GM23338 (cell line): Measurements from ENCODE around the gene LPO. TPM values are rescaled to one million over a fixed set of nuclear protein-coding genes. Genes with fewer than 3 reads are reported as not detected.

Experiments
- ATAC-seq: fragments of 200-7000 bp; cut with Tn5 transposase; 3 replicates; pipeline ENCODE4 v1.9.1; 2020
- DNase-seq: peaks from one replicate; pipeline ENCODE4 v3.0.0-alpha.2; 2015; ENCODE audit warnings: low spot score
- H2AFZ ChIP-seq: fragments of 200-600 bp; sonication (generic); 2 replicates; pipeline ENCODE4 v1.8.0; 2016; ENCODE audit warnings: antibody characterized with exemption, mild to moderate bottlenecking, moderate library complexity
- H3F3A ChIP-seq: fragments of 200-600 bp; sonication (generic); replicated peaks from 2 replicates; pipeline ENCODE4 v1.8.0; 2017; ENCODE audit warnings: antibody characterized with exemption, mixed run types, low read depth
- H3K27ac ChIP-seq: fragments of 200-600 bp; sonication (generic); 2 replicates; pipeline ENCODE4 v1.6.1; 2016; ENCODE audit warnings: low read depth
- H3K27me3 ChIP-seq: fragments of 200-600 bp; sonication (generic); 2 replicates; pipeline ENCODE4 v1.8.0; 2016; ENCODE audit warnings: mild to moderate bottlenecking, mixed run types, moderate library complexity; ENCODE audit not compliant: insufficient read depth
- H3K36me3 ChIP-seq: fragments of 200-600 bp; sonication (generic); 2 replicates; pipeline ENCODE4 v1.8.0; 2016; ENCODE audit warnings: mild to moderate bottlenecking; ENCODE audit not compliant: insufficient read depth
- H3K4me1 ChIP-seq: fragments of 200-600 bp; sonication (generic); 2 replicates; pipeline ENCODE4 v1.8.0; 2016; ENCODE audit warnings: mild to moderate bottlenecking, moderate library complexity; ENCODE audit not compliant: insufficient read depth
- H3K4me2 ChIP-seq: fragments of 200-600 bp; sonication (generic); 2 replicates; pipeline ENCODE4 v1.7.1; 2017; ENCODE audit warnings: mixed run types
- H3K4me3 ChIP-seq: fragments of 200-600 bp; sonication (generic); 2 replicates; pipeline ENCODE4 v1.6.1; 2016; ENCODE audit warnings: mixed run types
- H3K79me2 ChIP-seq: fragments of 200-600 bp; sonication (generic); replicated peaks from 2 replicates; pipeline ENCODE4 v1.8.0; 2017; ENCODE audit warnings: mild to moderate bottlenecking; ENCODE audit not compliant: insufficient read depth
- H3K9me2 ChIP-seq: fragments of 200-600 bp; sonication (generic); 2 replicates; pipeline ENCODE4 v1.8.0; 2017; ENCODE audit not compliant: insufficient read depth
- H4K20me1 ChIP-seq: fragments of 200-600 bp; sonication (generic); replicated peaks from 2 replicates; pipeline ENCODE4 v1.8.0; 2017; ENCODE audit warnings: mild to moderate bottlenecking; ENCODE audit not compliant: insufficient read depth
- H3K27ac Mint-ChIP-seq: 2 replicates; pipeline ENCODE4 v1.8.0; 2020; ENCODE audit warnings: inconsistent platforms, mild to moderate bottlenecking, moderate library complexity, mixed read lengths
- H3K27me3 Mint-ChIP-seq: 3 replicates; pipeline ENCODE4 v1.8.0; 2022; ENCODE audit warnings: low read depth, mild to moderate bottlenecking, moderate library complexity, mixed read lengths, inconsistent platforms; ENCODE audit not compliant: insufficient read depth, poor library complexity
- H3K36me3 Mint-ChIP-seq: 3 replicates; pipeline ENCODE4 v1.8.0; 2021; ENCODE audit warnings: low read depth, mild to moderate bottlenecking, inconsistent platforms, moderate library complexity, mixed read lengths
- H3K4me1 Mint-ChIP-seq: 3 replicates; pipeline ENCODE4 v1.8.0; 2020; ENCODE audit warnings: mild to moderate bottlenecking, inconsistent platforms, mixed read lengths
- H3K4me3 Mint-ChIP-seq: 3 replicates; pipeline ENCODE4 v1.8.0; 2021; ENCODE audit warnings: moderate library complexity, mild to moderate bottlenecking, inconsistent platforms, mixed read lengths
- H3K9me3 Mint-ChIP-seq: 3 replicates; pipeline ENCODE4 v1.8.0; 2020; ENCODE audit warnings: moderate library complexity, mild to moderate bottlenecking, inconsistent platforms, mixed read lengths
- CTCF ChIP-seq, 2 experiments: fragments of 200-600 bp in 1 of 2; sonication (generic) in 1 of 2; conservative IDR thresholded peaks; 2 replicates each; pipeline versions ENCODE4 v1.5.1 to v1.6.1; 2016 to 2017; ENCODE audit warnings: antibody characterized with exemption in 2 of 2, low read depth in 2 of 2, mild to moderate bottlenecking in 2 of 2, moderate library complexity in 1 of 2
- ETS1 ChIP-seq: IDR thresholded peaks from 2 replicates; pipeline ENCODE4 v1.6.1; 2016; ENCODE audit warnings: antibody characterized with exemption
- POLR2AphosphoS5 ChIP-seq: IDR thresholded peaks from 2 replicates; pipeline ENCODE4 v1.6.1; 2016; ENCODE audit warnings: antibody characterized with exemption, low read depth
- STAT1 ChIP-seq: IDR thresholded peaks from one replicate; pipeline ENCODE4 v1.6.1; 2016; ENCODE audit warnings: antibody characterized with exemption; ENCODE audit not compliant: unreplicated experiment
- ZNF462 ChIP-seq: fragments of 250-450 bp; sonication (Bioruptor Pico); IDR thresholded peaks from 2 replicates; pipeline ENCODE4 v1.5.0; 2020; ENCODE audit warnings: mild to moderate bottlenecking, moderate library complexity
- polyA plus RNA-seq: library from polyadenylated mRNA; unstranded; fragments of >200 nt; fragmentation: Nextera tagmentation; extraction: Ambion mirVana; gene quantifications from 2 replicates; pipeline ENCODE4 v1.2.1, GENCODE V29; 2016
- total RNA-seq: library from RNA; depleted of rRNA; stranded (reverse); fragments of >200 nt; shearing (Covaris generic); gene quantifications from 2 replicates; pipeline ENCODE4 v1.2.3, GENCODE V29; 2014

The LPO gene
- total and polyA plus RNA-seq, 2 experiments from 2014 or later, result 0.13 to 0.35 TPM

GRCh38 chr17:58227733-58228132 lies 10.7 kb upstream of the LPO start:
- H3K27me3 ChIP-seq, result peaks cover 18% of the 10 kb centered on the region; the same call in 1 of the 2 replicates
- no peaks in the 10 kb centered on the region for H3K27me3 Mint-ChIP-seq
- no peaks in the 10 kb centered on the region for H3K36me3 ChIP-seq
- DNase-seq, result no peak
- H3K27ac ChIP-seq, result no peak overlapping the region
- H3K4me2 ChIP-seq, result no peak overlapping the region
- ATAC-seq, result no peak
- TF ChIP-seq ZNF462 (CRISPR knock-in tag) (no peak), ETS1 (no peak), POLR2AphosphoS5 (no peak), CTCF (conservative IDR thresholded peaks at IDR 0.05; ENCODE audit: low read depth in 2 of 2) (no peak), STAT1 (no peak)
- H3K36me3 Mint-ChIP-seq, result no peaks in the 10 kb centered on the region
- no peaks in the 10 kb centered on the region for H3F3A ChIP-seq
- no peak overlapping the region for H3K4me3 Mint-ChIP-seq
- H3K4me3 ChIP-seq, result no peak overlapping the region
- peaks cover 3% of the 10 kb centered on the region; the same call in 1 of the 2 replicates for H3K4me1 ChIP-seq
- peaks cover 10% of the 10 kb centered on the region for H3K4me1 Mint-ChIP-seq
- no peaks in the 10 kb centered on the region for H3K79me2 ChIP-seq
- no peaks in the 10 kb centered on the region for H4K20me1 ChIP-seq
- peaks cover 4% of the 10 kb centered on the region; the same call in 2 of the 3 replicates for H3K9me3 Mint-ChIP-seq
- H3K9me2 ChIP-seq, result 0 out of 2 replicates have a peak, but pooled peaks cover 6% of the 10 kb centered on the region
- H3K27ac Mint-ChIP-seq, result no peak overlapping the region
- H2AFZ ChIP-seq, result no peak overlapping the region
